DND-41 (cell line): ENCODE data around the gene HVCN1.

Source experiments
- ATAC-seq: fragments of 200-7000 bp; cut with Tn5 transposase; 3 replicates; pipeline ENCODE4 v1.9.1; 2021; ENCODE audit warnings: low read depth; ENCODE audit not compliant: insufficient read depth
- DNase-seq: peaks from one replicate; pipeline ENCODE4 v3.0.0-alpha.2; 2020
- H2AFZ ChIP-seq: 2 replicates; pipeline ENCODE4 v1.6.0; 2012; ENCODE audit warnings: low read depth, low read length
- H3K27ac ChIP-seq: 2 replicates; pipeline ENCODE4 v1.5.1; 2012; ENCODE audit warnings: low read length, inconsistent platforms
- H3K27me3 ChIP-seq: fragments of 200-600 bp; sonication (generic); 2 replicates; pipeline ENCODE4 v1.6.0; 2012; ENCODE audit warnings: low read length, mild to moderate bottlenecking, inconsistent platforms; ENCODE audit not compliant: insufficient read depth, poor library complexity
- H3K36me3 ChIP-seq: 2 replicates; pipeline ENCODE4 v1.5.1; 2012; ENCODE audit warnings: low read length, inconsistent platforms; ENCODE audit not compliant: insufficient read depth
- H3K4me1 ChIP-seq: 2 replicates; pipeline ENCODE4 v1.5.1; 2012; ENCODE audit warnings: mild to moderate bottlenecking, low read length; ENCODE audit not compliant: insufficient read depth
- H3K4me2 ChIP-seq: 2 replicates; pipeline ENCODE4 v1.6.0; 2012; ENCODE audit warnings: mild to moderate bottlenecking, moderate library complexity, low read length, inconsistent platforms; ENCODE audit not compliant: insufficient read depth
- H3K4me3 ChIP-seq, 2 experiments: fragments of 200-600 bp in 1 of 2; shearing (Covaris generic) in 1 of 2; 2 replicates each; pipeline ENCODE4 v1.5.1; 2012 to 2016; ENCODE audit warnings: inconsistent platforms in 2 of 2, low read length in 2 of 2, mild to moderate bottlenecking in 2 of 2, low read depth in 1 of 2, moderate library complexity in 1 of 2
- H3K79me2 ChIP-seq: 2 replicates; pipeline ENCODE4 v1.6.0; 2012; ENCODE audit warnings: low read length, inconsistent platforms; ENCODE audit not compliant: insufficient read depth
- H3K9ac ChIP-seq: 2 replicates; pipeline ENCODE4 v1.6.0; 2012; ENCODE audit warnings: low read depth, mild to moderate bottlenecking, inconsistent platforms, low read length, moderate library complexity
- H3K9me3 ChIP-seq: 2 replicates; pipeline ENCODE4 v1.5.1; 2012; ENCODE audit warnings: low read length, moderate library complexity, mild to moderate bottlenecking, inconsistent platforms; ENCODE audit not compliant: insufficient read depth, severe bottlenecking
- H4K20me1 ChIP-seq: 2 replicates; pipeline ENCODE4 v1.6.0; 2012; ENCODE audit warnings: low read length; ENCODE audit not compliant: insufficient read depth
- CTCF ChIP-seq: IDR thresholded peaks from 2 replicates; pipeline ENCODE4 v1.5.1; 2012; ENCODE audit warnings: borderline replicate concordance, low read length, moderate library complexity, mild to moderate bottlenecking; ENCODE audit not compliant: poor library complexity, severe bottlenecking; ENCODE audit errors: extremely low read depth
- EZH2 ChIP-seq: IDR thresholded peaks from 3 replicates; pipeline ENCODE4 v1.6.1; 2012; ENCODE audit warnings: borderline replicate concordance, low read depth, mild to moderate bottlenecking, moderate library complexity, low read length, inconsistent platforms; ENCODE audit not compliant: severe bottlenecking

Gene HVCN1

GRCh38 chr12:110733089-110733715, 44.3 kb upstream of the HVCN1 start:
- ATAC-seq (no peak), DNase-seq (no peak)
- no peak for TF ChIP-seq EZH2
- no peak for TF ChIP-seq CTCF
- no peak overlapping the region for H3K4me2 ChIP-seq
- no peak overlapping the region for H3K4me3 ChIP-seq
- peaks cover 79% of the 10 kb centered on the region for H4K20me1 ChIP-seq
- no peak overlapping the region for H3K27ac ChIP-seq
- H3K79me2 ChIP-seq, result peaks cover 99% of the 10 kb centered on the region
- peaks cover 89% of the 10 kb centered on the region for H3K36me3 ChIP-seq
- peaks cover 15% of the 10 kb centered on the region; the same call in 1 of the 2 replicates for H3K4me1 ChIP-seq
- H3K27me3 ChIP-seq, result no peaks in the 10 kb centered on the region
- no peaks in the 10 kb centered on the region for H3K9me3 ChIP-seq
- no peak overlapping the region for H3K9ac ChIP-seq
- no peak overlapping the region for H2AFZ ChIP-seq

GRCh38 chr12:110732572-110732971, 43.7 kb upstream of the HVCN1 start:
- TF ChIP-seq EZH2, result no peak
- TF ChIP-seq CTCF, result no peak
- H2AFZ ChIP-seq, result no peak overlapping the region
- ATAC-seq (no peak), DNase-seq (no peak)
- no peaks in the 10 kb centered on the region for H3K9me3 ChIP-seq
- H3K9ac ChIP-seq, result no peak overlapping the region
- H3K4me2 ChIP-seq, result no peak overlapping the region
- H4K20me1 ChIP-seq, result peaks cover 73% of the 10 kb centered on the region
- peaks cover 87% of the 10 kb centered on the region for H3K36me3 ChIP-seq
- no peak overlapping the region for H3K27ac ChIP-seq
- H3K27me3 ChIP-seq, result no peaks in the 10 kb centered on the region
- peaks cover 98% of the 10 kb centered on the region for H3K79me2 ChIP-seq
- peaks cover 8% of the 10 kb centered on the region; the same call in 1 of the 2 replicates for H3K4me1 ChIP-seq
- H3K4me3 ChIP-seq, result no peak overlapping the region

GRCh38 chr12:110731479-110731878, 42.6 kb upstream of the HVCN1 start:
- peaks cover 6% of the 10 kb centered on the region; the same call in 1 of the 2 replicates for H3K4me1 ChIP-seq
- peaks cover 88% of the 10 kb centered on the region for H3K36me3 ChIP-seq
- TF ChIP-seq CTCF (no peak), EZH2 (no peak)
- peaks cover 75% of the 10 kb centered on the region for H4K20me1 ChIP-seq
- ATAC-seq, result no peak
- H2AFZ ChIP-seq, result no peak overlapping the region
- H3K9me3 ChIP-seq, result no peaks in the 10 kb centered on the region
- no peaks in the 10 kb centered on the region for H3K27me3 ChIP-seq
- no peak overlapping the region for H3K9ac ChIP-seq
- DNase-seq, result no peak
- H3K4me3 ChIP-seq, result no peak overlapping the region
- H3K27ac ChIP-seq, result no peak overlapping the region
- H3K79me2 ChIP-seq, result peaks cover 98% of the 10 kb centered on the region
- H3K4me2 ChIP-seq, result no peak overlapping the region

- TF ChIP-seq EZH2 (no peak), CTCF (no peak)
- peaks cover 68% of the 10 kb centered on the region for H4K20me1 ChIP-seq
- H3K9ac ChIP-seq, result no peak overlapping the region
- no peak overlapping the region for H2AFZ ChIP-seq
- H3K27me3 ChIP-seq, result no peaks in the 10 kb centered on the region
- peaks cover 91% of the 10 kb centered on the region for H3K36me3 ChIP-seq
- no peak for DNase-seq
- no peak overlapping the region for H3K27ac ChIP-seq
- H3K9me3 ChIP-seq, result no peaks in the 10 kb centered on the region
- ATAC-seq, result no peak
- H3K4me1 ChIP-seq, result no peaks in the 10 kb centered on the region
- H3K79me2 ChIP-seq, result peaks cover 84% of the 10 kb centered on the region
- H3K4me2 ChIP-seq, result no peak overlapping the region
- no peak overlapping the region for H3K4me3 ChIP-seq
These were observed 39.7 kb upstream of the HVCN1 start for GRCh38 chr12:110728628-110729027.
